ENCODE results near the gene TRIM24.

TRIM24 gene

DNA sequence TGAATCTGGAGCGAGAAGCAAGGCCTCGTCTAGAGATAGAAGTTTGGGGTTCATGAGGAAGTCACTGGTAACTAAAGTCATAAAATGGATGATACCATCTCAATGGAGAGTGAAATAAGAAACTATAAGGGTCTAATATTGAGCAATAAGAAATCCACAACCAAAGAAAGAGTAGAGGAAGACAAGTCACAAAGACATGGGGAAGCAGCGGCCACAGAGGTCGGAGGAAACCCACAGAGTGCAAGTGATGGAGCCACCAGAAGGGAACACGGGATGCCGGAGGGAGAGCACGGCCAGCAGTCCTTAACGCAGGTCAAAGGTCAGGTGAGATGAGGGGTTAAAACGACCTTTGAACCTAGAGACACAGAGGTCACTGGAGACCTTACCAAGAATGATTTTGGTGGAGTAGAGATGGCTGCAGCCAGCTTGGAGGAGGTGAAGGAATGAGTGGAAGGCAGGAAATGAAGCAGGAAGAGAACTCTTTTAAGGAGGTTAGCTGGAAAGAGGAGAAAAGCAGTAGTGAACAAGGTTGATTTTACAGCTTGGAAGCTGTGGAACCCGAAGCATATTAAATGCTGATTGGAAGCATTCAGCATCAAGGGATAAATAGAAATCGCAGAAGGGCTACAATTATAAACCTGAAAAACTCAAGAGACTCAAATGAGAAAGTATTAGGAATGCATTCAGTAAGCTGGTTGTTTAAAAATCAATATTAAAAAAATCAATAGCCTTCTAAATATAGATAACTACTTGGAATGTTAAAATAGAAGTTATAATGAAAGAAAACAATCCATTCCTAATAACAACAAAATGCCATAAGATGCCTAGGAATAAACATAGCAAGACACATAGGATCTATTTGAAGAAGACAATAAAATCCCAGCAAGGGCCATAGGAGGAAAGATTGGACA is 147.4 kb downstream of the TRIM24 start:
- TF ChIP-seq FOXP2 (optimal IDR thresholded peaks at IDR 0.05; ENCODE audit: borderline replicate concordance, extremely low read depth, extremely low read length, insufficient read depth) (no peak), POLR2AphosphoS5 (IDR thresholded peaks at IDR 0.05; ENCODE audit: low read depth, low read length) (no peak), TAF1 (IDR thresholded peaks at IDR 0.05; ENCODE audit: borderline replicate concordance, insufficient read depth, low read length) (no peak), SIN3A (IDR thresholded peaks at IDR 0.05; ENCODE audit: borderline replicate concordance, insufficient read depth, low read length) (no peak)
- TF ChIP-seq, protein P1, sequence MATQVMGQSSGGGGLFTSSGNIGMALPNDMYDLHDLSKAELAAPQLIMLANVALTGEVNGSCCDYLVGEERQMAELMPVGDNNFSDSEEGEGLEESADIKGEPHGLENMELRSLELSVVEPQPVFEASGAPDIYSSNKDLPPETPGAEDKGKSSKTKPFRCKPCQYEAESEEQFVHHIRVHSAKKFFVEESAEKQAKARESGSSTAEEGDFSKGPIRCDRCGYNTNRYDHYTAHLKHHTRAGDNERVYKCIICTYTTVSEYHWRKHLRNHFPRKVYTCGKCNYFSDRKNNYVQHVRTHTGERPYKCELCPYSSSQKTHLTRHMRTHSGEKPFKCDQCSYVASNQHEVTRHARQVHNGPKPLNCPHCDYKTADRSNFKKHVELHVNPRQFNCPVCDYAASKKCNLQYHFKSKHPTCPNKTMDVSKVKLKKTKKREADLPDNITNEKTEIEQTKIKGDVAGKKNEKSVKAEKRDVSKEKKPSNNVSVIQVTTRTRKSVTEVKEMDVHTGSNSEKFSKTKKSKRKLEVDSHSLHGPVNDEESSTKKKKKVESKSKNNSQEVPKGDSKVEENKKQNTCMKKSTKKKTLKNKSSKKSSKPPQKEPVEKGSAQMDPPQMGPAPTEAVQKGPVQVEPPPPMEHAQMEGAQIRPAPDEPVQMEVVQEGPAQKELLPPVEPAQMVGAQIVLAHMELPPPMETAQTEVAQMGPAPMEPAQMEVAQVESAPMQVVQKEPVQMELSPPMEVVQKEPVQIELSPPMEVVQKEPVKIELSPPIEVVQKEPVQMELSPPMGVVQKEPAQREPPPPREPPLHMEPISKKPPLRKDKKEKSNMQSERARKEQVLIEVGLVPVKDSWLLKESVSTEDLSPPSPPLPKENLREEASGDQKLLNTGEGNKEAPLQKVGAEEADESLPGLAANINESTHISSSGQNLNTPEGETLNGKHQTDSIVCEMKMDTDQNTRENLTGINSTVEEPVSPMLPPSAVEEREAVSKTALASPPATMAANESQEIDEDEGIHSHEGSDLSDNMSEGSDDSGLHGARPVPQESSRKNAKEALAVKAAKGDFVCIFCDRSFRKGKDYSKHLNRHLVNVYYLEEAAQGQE (IDR thresholded peaks at IDR 0.05; ENCODE audit: insufficient read depth in 1 of 2, low read depth in 2 of 2, low read length in 2 of 2) = no peak

DNA sequence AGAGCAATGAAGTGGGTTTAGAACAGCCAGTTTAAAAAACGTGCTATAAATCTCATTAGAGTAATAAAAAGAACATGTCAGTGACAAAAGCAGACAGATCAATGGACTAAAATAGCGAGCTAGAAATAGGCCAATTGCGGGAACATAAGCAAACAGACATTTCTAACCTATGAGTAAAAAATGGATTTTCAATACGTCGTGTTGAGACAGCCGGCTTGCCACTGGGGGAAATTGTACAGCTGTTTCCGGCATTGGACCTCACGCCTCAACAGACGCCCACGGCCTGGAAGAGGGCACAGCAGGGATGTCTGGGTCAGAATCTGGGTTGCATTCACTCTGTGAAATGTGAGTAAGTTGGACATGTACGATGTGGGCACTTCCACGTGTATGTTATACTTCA is 148.2 kb downstream of the TRIM24 start:
- no peak for TF ChIP-seq TAF1 (IDR thresholded peaks at IDR 0.05; ENCODE audit: borderline replicate concordance, insufficient read depth, low read length)
- TF ChIP-seq, protein P1 (IDR thresholded peaks at IDR 0.05; ENCODE audit: insufficient read depth in 1 of 2, low read depth in 2 of 2, low read length in 2 of 2) = no peak
- no peak for TF ChIP-seq POLR2AphosphoS5 (IDR thresholded peaks at IDR 0.05; ENCODE audit: low read depth, low read length)
- no peak for TF ChIP-seq FOXP2 (optimal IDR thresholded peaks at IDR 0.05; ENCODE audit: borderline replicate concordance, extremely low read depth, extremely low read length, insufficient read depth)
- no peak for TF ChIP-seq SIN3A (IDR thresholded peaks at IDR 0.05; ENCODE audit: borderline replicate concordance, insufficient read depth, low read length)

DNA sequence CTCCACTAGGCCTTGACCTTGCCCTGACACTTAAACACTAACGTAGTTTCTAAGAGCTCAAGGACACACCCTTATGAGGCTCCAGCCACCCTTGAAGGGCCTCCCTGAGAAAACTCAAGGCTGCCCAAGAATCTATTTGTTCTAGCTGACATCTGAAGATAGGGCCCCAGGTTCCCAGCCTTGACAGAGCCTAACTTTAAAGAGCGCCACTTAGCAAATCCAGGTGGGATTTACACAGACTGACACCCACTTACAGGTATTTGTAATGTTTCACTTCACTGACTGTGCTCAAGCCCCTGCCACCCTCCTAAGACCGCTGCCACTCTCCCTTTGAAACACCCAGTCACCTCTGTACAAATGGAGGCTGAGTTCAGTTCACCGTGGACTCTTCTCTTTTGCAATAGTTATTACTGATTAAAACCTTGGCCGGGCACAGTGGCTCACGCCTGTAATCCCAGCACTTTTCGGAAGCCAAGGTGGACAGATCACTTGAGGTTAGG is 150.7 kb downstream of the TRIM24 start:
- TF ChIP-seq, protein P1 (IDR thresholded peaks at IDR 0.05; ENCODE audit: insufficient read depth in 1 of 2, low read depth in 2 of 2, low read length in 2 of 2) = no peak
- TF ChIP-seq POLR2AphosphoS5 (IDR thresholded peaks at IDR 0.05; ENCODE audit: low read depth, low read length) (no peak), SIN3A (IDR thresholded peaks at IDR 0.05; ENCODE audit: borderline replicate concordance, insufficient read depth, low read length) (no peak), TAF1 (IDR thresholded peaks at IDR 0.05; ENCODE audit: borderline replicate concordance, insufficient read depth, low read length) (no peak), FOXP2 (optimal IDR thresholded peaks at IDR 0.05; ENCODE audit: borderline replicate concordance, extremely low read depth, extremely low read length, insufficient read depth) (no peak)

DNA sequence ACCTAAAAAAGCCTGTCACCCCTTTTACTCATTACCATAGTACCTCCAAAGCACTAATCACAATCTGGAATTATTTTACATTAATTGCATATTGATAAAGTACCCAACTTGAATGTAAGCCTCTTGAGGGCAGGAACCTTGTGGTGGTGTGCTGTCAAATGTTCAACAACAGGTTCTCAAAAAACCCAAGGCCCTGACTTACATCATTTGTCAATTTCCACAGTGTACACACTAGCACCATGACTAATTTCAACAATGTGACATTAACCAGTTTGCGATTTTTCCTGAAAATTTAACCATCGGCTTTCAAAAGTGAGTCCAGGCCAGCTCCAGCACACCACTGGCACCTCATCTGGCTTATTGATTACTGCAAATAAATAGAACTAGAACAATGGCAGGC is 153.6 kb downstream of the TRIM24 start:
- no peak for TF ChIP-seq TAF1 (IDR thresholded peaks at IDR 0.05; ENCODE audit: borderline replicate concordance, insufficient read depth, low read length)
- TF ChIP-seq POLR2AphosphoS5 (IDR thresholded peaks at IDR 0.05; ENCODE audit: low read depth, low read length) = no peak
- TF ChIP-seq, protein P1 (IDR thresholded peaks at IDR 0.05; ENCODE audit: insufficient read depth in 1 of 2, low read depth in 2 of 2, low read length in 2 of 2) = no peak
- TF ChIP-seq FOXP2 (optimal IDR thresholded peaks at IDR 0.05; ENCODE audit: borderline replicate concordance, extremely low read depth, extremely low read length, insufficient read depth) = no peak
- TF ChIP-seq SIN3A (IDR thresholded peaks at IDR 0.05; ENCODE audit: borderline replicate concordance, insufficient read depth, low read length) = no peak
